K562 (cell line): ENCODE measurements around the gene HIPK2. TPM values are rescaled to one million over a fixed set of nuclear protein-coding genes. Genes with fewer than 3 reads are reported as not detected.

ENCODE experiments used
- CHD7 ChIP-seq: fragments of 200-600 bp; sonication (generic); IDR thresholded peaks from one replicate; pipeline ENCODE4 v1.6.1; 2012; ENCODE audit warnings: mild to moderate bottlenecking, low read depth, low read length, inconsistent platforms
- DEAF1 ChIP-seq: fragments of 450-650 bp; formaldehyde crosslinking; IDR thresholded peaks from 2 replicates; pipeline ENCODE4 v1.4.0; 2020; ENCODE audit warnings: mild to moderate bottlenecking, moderate library complexity
- NFXL1 ChIP-seq: fragments of 450-650 bp; formaldehyde crosslinking; IDR thresholded peaks from 2 replicates; pipeline ENCODE4 v1.4.0; 2021; ENCODE audit warnings: mild to moderate bottlenecking
- RAD21 ChIP-seq, 2 experiments: fragments of 250-450 bp in 1 of 2; fragments of 450-650 bp in 1 of 2; sonication (Bioruptor Pico) in 1 of 2; formaldehyde crosslinking in 1 of 2; IDR thresholded peaks in 1 of 2; conservative IDR thresholded peaks in 1 of 2; 2 replicates each; pipeline versions ENCODE4 v1.4.0 to v1.8.0; 2020 to 2022; ENCODE audit warnings: mild to moderate bottlenecking in 2 of 2, moderate library complexity in 1 of 2
- RBFOX2 ChIP-seq: fragments of 200-400 bp; formaldehyde crosslinking; IDR thresholded peaks from 2 replicates; pipeline ENCODE4 v1.6.1; 2017; ENCODE audit warnings: low read depth, mild to moderate bottlenecking, low read length, moderate library complexity
- STAT6 ChIP-seq: sonication (generic); formaldehyde crosslinking; IDR thresholded peaks from 2 replicates; pipeline ENCODE4 v1.8.1; 2023; ENCODE audit warnings: mild to moderate bottlenecking, missing genetic modification reagents
- VEZF1 ChIP-seq: fragments of 200-800 bp; sonication (Bioruptor generic); IDR thresholded peaks from 2 replicates; pipeline ENCODE4 v1.6.1; 2017; ENCODE audit warnings: missing genetic modification characterization, missing compliant biosample characterization
- ZBTB9 ChIP-seq: fragments of 450-650 bp; formaldehyde crosslinking; IDR thresholded peaks from 2 replicates; pipeline ENCODE4 v1.4.0; 2020; ENCODE audit warnings: mild to moderate bottlenecking, moderate library complexity
- polyA plus RNA-seq, 8 experiments: library from polyadenylated mRNA; depleted of rRNA in 4 of 8; stranded (reverse) in 5 of 8; unstranded in 3 of 8; fragments of >200 nt; fragmentation: Nextera tagmentation in 2 of 8; fragmentation: Illumina TruSeq in 1 of 8; extraction: Ambion mirVana in 2 of 8; extraction: Trizol in 1 of 8; gene quantifications; 2 replicates each; pipeline versions ENCODE4 v1.2.1 to v1.2.3, GENCODE V29; 2011 to 2014; ENCODE audit warnings: inconsistent platforms in 1 of 8, missing spikeins in 1 of 8
- total RNA-seq, 7 experiments: library from RNA; depleted of rRNA in 6 of 7; stranded (reverse); fragments of >200 nt in 6 of 7; fragmentation: Illumina TruSeq in 2 of 7; extraction: Trizol in 2 of 7; gene quantifications; 2 replicates each; pipeline versions ENCODE4 v1.2.1 to v1.2.3, GENCODE V29; 2011 to 2021; ENCODE audit warnings: low replicate concordance in 1 of 7

Gene HIPK2
- total and polyA plus RNA-seq, 9 of the 15 experiments (the other 6 are each of a cell fraction or from before 2014, with no cell fraction given): 0.69 to 19.8 (median 5.1) TPM

GRCh38 chr7:139570119-139570518, 207.7 kb downstream of the HIPK2 start (continued):
- peak; percentile 23 for TF ChIP-seq CHD7
- no peak for TF ChIP-seq ZBTB9 (CRISPR knock-in tag)
- peak; percentile 32; the same call in 1 of the 2 replicates for TF ChIP-seq VEZF1 (CRISPR knock-in tag)
- TF ChIP-seq NFXL1: no peak
- peak; percentile 41 to 47 for TF ChIP-seq RAD21 (CRISPR knock-in tag; conservative IDR thresholded peaks at IDR 0.05 in 1 of 2, IDR thresholded peaks at IDR 0.05 in 1 of 2)
- TF ChIP-seq DEAF1 (CRISPR knock-in tag): 0 out of 2 replicates have a peak, but pooled peaks have one; percentile 19
- no peak for TF ChIP-seq STAT6 (CRISPR knock-in tag)
- TF ChIP-seq RBFOX2: no peak
